Measurements from ENCODE around the gene LPP.

The LPP gene

GRCh38 chr3:188712991-188713390 is 559.0 kb downstream of the LPP start:
- no peak for DNase-seq (ENCODE audit: low read depth)

GRCh38 chr3:188719545-188719944 is 565.6 kb downstream of the LPP start:
- DNase-seq (ENCODE audit: low read depth): no peak

DNA sequence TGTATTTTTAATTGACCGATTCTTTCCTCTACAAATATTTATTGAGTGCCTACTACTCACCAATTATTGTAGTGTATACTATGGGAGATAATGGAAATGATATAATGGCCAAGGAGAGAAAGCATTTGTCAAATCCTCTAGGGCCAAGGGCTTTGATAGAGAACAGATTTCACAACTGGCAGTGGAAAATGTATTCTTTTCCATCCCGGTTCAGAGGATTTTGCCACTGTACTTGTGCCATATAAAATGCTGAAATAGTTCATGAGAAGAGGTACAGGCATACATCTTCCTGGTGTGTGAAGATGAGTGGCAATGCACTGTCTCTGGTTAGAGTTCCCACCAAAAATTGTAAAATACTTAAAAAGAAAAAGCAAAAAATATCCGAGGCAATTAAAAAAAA is 566.3 kb downstream of the LPP start:
- no peak for DNase-seq (ENCODE audit: low read depth)

DNA sequence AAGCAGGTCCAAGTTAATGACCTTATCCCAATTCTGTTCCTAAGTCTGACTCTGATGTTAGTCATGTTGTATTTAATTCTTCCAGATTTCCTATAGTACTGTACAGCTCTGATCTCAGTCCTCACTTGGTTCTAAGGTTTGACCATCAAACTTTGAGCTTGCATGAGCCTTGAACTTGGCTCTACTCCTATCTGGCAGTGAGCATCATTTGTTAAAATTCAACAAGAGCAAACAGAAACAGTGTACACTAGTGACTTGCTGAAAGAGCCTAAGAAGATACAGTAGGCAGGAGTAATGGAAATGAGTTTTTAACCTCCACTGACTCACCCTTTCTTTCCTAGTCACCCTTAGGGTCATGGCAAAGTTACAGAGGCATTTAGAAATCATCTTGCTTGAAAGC is 566.7 kb downstream of the LPP start:
- peak; percentile 42 for DNase-seq (ENCODE audit: low read depth)

GRCh38 chr3:188721312-188721711 is 567.4 kb downstream of the LPP start:
- no peak for DNase-seq (ENCODE audit: low read depth)

DNA sequence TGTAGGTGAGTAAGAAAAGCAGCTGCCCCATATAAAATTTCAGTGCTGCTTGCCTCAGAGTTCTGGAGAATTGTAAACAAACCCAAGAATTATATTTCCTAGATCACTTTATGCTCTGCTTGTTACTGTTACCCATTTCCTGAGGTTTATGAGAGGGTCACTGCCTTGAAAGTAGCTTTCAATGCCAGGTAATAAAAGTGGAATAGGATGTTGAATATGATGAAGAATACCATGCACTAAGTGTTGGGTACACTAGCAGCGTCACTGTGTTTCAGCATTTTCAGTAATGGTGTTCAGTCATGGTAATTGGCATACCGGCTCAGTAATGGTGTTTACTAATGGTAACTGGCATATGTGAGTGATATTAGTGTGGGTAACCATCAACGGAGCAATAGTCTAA is 568.0 kb downstream of the LPP start:
- no peak for DNase-seq (ENCODE audit: low read depth)

GRCh38 chr3:188722963-188723362 is 569.0 kb downstream of the LPP start:
- DNase-seq (ENCODE audit: low read depth): no peak

DNA sequence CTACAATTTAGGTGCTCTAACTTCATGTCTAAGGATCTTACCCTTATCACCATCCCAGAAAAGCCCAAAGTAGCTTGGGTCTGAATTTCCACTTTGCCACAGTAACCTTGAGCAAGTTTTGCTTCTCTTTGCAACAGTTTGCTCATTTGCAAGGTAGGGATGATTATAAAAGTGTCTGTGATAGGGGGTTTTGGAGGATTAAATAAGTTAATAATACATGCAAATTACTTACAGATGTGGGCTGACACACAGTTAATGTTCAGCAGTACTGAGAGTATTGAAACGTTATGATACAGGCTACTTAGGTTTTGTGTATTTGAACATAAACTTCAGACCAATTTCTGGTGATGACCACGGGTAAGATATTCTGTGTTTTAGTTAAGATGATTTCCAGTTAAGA is 573.1 kb downstream of the LPP start:
- DNase-seq (ENCODE audit: low read depth): no peak

GRCh38 chr3:188728371-188728896 is 574.5 kb downstream of the LPP start:
- no peak for DNase-seq (ENCODE audit: low read depth)

DNA sequence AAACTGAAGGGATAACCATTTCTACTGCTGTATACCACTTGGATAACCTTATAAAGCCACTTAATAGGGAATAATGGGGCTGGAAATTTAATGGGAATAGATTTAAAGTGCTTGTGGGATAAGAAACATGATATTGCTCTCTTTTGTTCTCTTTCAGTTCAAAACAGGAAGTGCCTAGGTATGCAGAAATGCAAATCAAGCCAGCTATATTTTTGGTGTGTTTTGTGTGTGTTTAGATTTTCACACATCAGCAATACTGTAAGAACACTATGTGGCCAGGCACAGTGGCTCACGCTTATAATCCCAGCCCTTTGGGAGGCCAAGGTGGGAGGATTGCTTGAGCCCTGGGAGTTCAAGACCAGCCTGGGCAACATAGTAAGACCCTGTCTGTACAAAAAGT is 575.5 kb downstream of the LPP start:
- DNase-seq (ENCODE audit: low read depth): no peak

GRCh38 chr3:188734395-188734794 is 580.4 kb downstream of the LPP start:
- DNase-seq (ENCODE audit: low read depth): no peak

- DNase-seq (ENCODE audit: low read depth): no peak
Observed at GRCh38 chr3:188739511-188739910, 585.6 kb downstream of the LPP start.

DNA sequence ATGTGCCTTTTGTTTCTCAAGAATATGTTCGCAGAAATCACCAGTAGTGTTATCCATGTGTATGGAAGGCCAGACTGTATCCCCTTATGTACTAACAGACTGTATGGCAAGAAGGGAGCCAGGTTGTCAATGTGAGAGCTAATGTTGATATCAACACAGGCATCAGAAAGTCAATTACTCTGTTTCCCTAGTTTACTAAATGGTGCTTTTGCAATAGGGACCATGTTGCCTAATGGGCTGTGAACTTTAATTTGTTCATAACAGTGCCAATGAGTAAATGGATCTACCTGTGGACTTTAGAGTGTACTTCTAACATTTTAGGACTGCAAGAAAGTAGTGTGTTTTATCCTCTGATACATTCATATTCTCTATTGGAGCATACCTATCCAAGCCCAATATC is 586.1 kb downstream of the LPP start:
- no peak for DNase-seq (ENCODE audit: low read depth)

- DNase-seq (ENCODE audit: low read depth): no peak
Observed at GRCh38 chr3:188742755-188743550, 589.0 kb downstream of the LPP start.

DNA sequence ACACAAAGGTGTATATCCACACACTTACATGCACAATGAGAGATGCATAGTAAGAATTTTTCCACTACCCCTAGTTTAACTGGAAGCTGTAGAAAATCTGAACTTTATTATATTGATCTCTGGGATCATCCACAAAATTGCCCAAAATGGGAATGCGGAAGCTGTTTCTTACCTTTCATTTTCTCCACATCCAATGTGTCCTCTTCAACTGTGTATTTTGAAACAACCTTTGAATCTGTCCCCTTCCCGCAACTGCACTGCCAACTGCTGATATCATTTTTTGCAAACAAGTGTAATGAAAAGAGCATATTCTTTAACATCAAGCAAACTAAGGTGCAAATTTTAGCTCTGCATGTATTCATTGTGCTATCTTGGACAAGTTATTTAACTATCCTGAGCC is 590.2 kb downstream of the LPP start:
- no peak for DNase-seq (ENCODE audit: low read depth)

GRCh38 chr3:188745031-188745430 is 591.1 kb downstream of the LPP start:
- no peak for DNase-seq (ENCODE audit: low read depth)

- no peak for DNase-seq (ENCODE audit: low read depth)
Observed at GRCh38 chr3:188746291-188746783, 592.4 kb downstream of the LPP start.

DNA sequence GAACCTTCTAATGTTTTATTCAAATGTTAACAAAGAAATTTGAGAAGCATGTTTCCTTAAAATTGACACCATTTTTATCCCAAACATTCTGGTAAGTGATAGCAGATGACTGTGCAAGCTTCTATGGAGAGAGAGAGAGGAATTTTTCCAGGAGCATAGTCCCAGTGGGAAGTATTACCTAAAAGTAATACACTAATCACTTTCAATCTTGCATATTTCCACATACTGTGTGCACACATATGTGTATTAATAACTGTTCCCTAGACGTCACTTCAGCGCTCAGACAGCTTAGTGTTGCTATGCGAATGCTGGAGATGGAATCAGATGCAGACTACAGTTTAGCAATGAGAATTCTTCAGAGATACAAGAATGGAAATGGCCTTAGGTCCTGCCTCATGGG is 593.5 kb downstream of the LPP start:
- DNase-seq (ENCODE audit: low read depth): no peak

DNA sequence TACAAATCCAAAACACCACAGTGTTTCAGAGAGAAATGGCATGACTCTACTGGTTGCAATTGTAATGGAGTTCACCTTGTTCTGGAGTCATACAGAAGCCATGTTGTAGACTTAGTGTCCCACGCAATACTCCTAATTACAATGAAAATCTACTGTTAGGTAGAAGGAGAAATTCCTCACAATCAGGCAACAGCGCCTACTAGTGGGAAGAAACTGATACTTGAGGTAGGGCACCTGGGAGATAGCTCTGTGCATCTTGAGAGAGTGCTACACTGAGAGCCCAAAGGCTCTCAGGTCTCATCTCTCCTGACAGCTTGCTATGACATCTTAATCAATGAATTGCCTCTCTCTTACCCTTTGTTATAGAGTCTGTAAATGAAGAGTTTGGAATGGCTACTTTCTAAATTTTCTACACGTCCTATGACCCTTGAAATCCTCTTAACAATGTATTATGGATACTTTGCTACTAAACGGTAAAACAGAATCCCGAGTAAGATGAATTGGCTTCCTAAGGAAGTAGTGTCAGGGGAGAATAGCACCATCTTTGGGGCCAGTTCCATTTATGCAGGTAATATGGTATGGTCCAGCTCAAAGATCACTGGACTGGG is 595.2 kb downstream of the LPP start:
- DNase-seq (ENCODE audit: low read depth): no peak

DNA sequence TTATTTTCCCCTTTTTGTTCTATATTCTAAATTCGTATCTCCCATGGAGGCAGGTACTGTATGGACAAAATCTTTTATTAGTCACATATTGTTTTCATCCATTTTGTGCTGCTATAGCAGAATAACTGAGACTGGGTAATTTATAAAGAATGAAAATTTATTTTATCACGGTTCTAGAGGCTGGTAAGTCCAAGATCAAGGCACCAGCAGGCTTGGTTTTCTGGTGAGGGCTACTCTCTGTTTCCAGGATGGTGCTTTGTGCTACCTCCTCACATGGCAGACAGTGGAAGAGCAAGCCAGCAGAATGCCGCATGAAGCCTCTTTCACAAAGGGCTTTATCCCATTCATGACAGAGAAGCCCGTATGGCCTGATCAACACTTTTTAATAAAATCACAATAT is 595.9 kb downstream of the LPP start:
- no peak for DNase-seq (ENCODE audit: low read depth)

DNA sequence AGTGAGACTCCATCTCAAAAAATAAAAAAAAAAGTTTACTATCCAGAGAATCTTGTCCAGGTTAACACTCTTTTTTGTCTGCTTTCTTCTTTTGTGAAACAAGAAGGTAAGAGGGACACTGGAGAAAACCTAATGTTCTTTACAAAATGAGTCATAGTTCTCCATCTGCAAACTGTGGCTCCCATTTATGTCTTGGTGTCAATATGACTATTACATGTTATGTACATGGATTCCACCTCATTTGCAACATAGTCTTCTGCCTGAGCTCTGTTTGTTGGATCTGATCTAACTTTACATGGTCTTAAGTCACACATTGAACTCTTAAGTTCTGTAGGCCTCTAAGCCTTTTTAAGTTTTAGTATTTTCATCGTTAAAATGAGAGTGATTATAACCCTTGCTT is 596.7 kb downstream of the LPP start:
- DNase-seq (ENCODE audit: low read depth): no peak

DNA sequence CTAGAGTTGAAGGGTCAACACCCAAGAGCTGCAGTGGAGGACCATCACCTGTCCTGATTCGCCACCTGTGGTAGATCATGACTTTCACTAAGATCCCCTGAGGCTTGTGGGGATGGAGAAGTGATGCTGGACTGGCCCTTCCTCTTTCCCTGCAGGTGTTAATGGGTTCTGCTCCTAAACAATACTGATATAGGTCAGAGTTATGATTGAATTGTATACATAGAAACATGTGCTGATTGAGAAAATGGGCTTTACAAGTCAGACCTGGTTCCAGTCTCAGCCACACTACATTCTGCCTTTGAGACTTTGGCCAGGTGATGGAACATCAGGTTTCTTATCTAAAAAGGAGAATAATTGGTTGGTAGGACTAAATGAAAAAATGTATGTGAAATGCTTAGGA is 598.9 kb downstream of the LPP start:
- DNase-seq (ENCODE audit: low read depth): no peak

DNA sequence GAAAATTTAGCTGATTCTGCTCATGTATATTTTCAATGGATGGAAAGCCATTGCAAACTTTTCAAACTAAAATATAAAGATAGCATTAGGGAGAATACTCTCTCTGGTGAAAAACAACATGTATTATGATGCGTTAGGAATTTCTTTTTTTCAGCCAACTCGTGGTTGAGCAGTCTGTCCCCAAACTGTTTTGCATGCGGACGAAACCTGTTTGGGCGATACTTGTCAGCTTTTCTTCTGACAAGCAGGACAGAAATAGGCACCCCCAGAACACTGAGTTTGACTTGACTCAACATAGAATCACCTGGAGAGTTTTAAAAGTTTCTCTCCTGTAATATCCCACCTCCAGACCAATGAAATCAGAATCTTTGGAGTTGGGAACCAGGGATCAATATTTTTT is 600.3 kb downstream of the LPP start:
- no peak for DNase-seq (ENCODE audit: low read depth)

DNA sequence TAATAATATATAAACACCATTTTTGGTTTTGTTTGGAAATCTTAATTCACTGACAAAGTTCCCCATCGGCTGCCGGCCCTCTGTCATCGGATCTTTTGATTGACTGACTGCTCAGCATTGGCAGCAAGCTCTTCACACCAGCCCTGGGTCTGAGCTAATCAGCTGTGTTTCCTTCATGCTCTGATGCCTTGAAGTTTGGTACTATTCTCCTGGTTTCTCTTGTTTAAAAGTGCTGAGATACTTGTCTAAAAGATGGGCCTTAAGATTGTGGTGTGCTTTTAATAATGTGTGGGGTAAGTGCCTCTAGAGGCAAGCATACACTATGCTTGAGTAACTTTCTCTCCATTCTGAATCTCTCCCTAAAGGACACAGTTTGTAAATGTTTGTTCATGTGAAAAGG is 602.3 kb downstream of the LPP start:
- no peak for DNase-seq (ENCODE audit: low read depth)
